H4 (cell line): ENCODE results near the gene LRRC8A. TPM values are rescaled to one million over a fixed set of nuclear protein-coding genes. Genes with fewer than 3 reads are reported as not detected.
"Not testable (repeated sequence)": the region's sequence is repeated elsewhere in the genome, so short reads cannot be mapped to it uniquely, and the experiment has no call there.

Experiments
- DNase-seq: peaks from one replicate; pipeline ENCODE4 v3.0.0-alpha.2; 2015; ENCODE audit warnings: low spot score
- total RNA-seq: library from RNA; depleted of rRNA; stranded (reverse); fragments of >200 nt; shearing (Covaris generic); gene quantifications from 2 replicates; pipeline ENCODE4 v1.2.3, GENCODE V29; 2014; rRNA removed

Gene LRRC8A
- total RNA-seq: 17.8 and 26.8 TPM in 2 replicates

DNA sequence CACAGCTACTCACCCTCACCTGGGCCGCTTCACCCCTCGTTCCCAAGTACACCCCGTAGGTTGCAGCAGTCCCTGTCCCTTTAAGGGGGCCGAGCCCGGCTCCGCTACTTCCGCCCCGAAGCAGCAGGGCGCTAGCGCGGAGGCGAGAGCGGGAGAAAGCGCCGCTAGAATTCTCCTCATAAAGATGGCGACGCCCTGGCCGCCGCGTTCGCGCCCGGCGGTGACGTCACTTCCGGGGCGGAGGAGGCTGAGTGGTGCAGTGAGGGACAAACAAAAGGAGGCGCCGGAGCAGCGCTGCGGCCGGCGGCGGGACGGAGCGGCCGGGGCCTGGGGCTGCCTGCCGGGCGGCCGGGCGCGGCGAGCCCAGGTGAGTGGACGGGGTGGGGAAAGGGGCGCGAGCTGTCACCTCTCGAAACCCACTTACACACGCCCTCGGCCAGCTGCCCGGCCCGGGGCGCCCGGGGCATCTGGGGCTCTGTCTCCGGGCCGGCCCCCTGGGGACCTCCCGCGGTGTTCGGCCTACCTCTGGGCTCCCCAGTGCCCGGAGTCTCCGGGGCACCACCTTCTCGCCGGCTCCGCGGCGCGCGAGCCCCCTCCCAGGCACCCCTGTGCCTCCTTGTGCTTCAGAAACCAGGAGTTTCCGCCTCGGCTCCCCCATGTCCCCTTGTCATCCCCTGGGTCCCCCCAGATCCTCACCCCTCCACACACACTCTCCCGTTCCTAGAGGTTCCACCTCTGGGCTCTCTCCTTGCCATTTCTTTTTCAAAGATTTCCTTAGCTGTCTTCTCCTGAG lies at the start of gene LRRC8A, which contains the start of gene KYAT1:
Gene LRRC8A (plus strand): TSS at position 250 of the 793 bp plus-strand sequence. CDS start 25,032 bp downstream, outside the sequence.
Gene KYAT1 (minus strand): TSS at position 67 of the 793 bp plus-strand sequence. CDS start 36,545 bp downstream, outside the sequence.
- DNase-seq: peak; percentile 93

GRCh38 chr9:128833696-128834095 lies 48.2 kb upstream of the LRRC8A start:
- DNase-seq: no peak

- DNase-seq: no peak
Observed at GRCh38 chr9:128835246-128836210, 46.4 kb upstream of the LRRC8A start.

- no peak for DNase-seq
Observed at GRCh38 chr9:128836509-128837145, 45.3 kb upstream of the LRRC8A start.

DNA sequence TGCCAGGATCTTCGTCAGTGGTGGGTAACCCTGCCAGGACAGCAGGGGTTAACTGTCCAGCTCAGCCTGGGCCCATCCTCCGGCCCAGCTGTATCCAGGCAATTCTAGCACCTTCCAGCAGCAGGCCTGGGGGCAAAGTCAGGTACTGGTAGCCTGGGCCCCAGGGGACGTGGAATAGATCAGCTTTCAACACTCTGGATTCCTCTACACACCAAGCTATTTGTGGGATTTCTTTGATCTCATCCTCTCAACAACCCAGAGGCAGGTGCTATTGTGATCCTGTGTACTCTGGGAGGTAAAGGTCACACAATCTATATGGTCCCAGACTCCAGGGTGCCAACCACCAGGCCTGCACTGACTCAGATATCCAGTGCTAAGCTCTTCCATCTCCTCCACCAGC lies 43.6 kb upstream of the LRRC8A start:
- no peak for DNase-seq

DNA sequence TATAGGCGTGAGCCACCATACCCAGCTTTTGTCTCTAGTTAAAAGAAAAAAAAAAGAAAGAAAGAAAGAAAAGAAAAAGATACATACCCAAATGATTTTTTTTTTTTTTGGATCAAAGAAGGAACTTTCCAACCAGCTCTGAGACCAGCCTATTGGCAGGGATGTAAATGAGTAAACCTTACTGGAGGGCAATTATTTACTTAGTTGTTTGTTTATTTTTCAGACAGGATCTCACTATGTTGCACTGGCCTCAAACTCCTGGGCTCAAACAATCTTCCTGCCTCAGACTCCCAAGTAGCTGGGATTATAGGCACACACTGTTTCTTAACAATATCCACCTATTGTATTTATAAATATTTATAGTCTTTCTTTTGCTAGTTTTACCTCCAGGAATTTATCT lies 41.4 kb upstream of the LRRC8A start:
- no peak for DNase-seq

DNA sequence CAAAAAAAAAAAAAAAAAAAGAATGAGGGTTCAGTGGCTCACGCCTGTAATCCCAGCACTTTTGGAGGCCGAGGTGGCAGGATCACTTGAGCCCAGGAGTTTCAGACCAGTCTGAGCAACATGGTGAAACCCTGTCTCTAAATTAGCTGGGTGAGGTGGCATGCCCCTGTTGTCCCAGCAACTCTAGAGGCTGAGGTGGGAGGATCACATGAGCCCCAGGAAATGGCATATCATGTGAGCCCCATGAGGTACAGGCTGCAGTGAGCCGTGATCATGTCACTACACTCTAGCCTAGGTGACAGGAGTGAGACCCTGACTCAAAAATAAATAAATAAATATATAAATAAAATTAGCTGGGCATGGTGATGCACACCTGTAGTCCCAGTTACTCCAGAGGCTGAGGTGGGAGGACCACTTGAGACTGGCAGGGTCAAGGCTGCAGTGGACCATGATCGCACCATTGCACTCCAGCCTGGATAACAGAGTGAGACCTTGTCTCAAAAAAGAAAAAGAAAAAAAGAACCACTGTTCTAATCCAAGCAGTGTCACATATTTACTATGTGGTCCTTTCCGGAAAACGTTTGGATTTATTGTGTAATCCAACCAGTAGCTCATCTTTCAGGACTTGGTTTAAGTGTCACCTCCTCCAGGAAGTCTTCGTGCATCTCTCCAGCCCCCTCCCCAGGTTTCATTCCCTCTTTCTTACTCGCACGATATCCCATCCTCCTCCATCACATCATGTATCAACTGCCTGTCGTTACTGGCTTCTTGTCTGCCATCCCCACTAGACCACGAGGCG lies 40.0 kb upstream of the LRRC8A start:
- no peak for DNase-seq

DNA sequence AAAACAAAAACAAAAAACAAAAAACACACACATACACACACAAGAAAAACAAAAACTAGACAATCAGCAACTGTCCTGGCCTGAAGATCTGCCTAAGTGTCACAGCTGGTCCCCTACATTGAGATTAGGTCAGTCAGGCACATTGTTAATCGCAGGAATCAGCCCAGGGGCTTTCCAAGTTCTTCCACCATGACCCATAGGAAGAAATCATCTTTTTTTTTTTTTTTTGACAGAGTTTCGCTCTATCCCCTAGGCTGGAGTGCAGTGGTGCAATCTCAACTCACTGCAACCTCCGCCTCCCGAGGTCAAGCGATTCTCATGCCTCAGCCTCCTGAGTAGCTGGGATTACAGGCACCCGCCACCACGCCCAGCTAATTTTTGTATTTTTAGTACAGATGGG lies 38.8 kb upstream of the LRRC8A start:
- DNase-seq: not testable (repeated sequence)

DNA sequence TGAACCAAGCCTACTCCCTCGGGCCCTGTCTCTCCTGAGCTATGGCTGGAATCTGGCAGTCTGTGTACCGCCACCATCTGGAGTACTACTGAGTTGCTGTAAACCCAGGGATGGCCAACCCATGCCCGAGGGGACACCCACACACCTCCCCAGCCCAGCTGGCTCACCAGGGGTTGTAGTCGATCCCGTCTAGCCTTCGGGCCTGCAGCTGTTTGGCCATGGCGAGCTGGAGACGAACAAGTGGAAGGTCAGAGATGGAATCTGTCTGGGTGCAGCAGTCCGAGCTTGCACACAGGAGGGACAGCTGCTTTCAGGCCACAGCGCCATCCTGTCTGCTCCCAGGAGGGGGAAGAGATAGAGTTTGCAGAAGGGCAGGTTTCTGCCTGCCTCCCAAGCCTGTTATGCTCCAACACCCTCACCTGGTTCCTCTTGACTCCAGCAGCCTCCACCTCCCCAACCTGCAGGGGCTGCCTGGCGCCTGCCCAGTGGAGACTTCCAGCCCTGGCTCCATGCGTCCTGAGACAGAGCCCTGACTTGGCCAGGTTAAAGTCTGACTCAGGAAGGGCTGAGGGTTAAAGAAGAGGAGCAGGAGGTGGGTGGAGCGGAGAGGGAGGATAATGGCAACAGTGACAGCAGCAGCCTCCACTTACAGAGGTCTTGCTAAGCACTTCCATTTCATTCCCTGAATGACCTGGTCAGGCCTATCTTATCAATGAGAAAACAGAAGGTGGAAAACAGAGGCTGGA lies 36.6 kb upstream of the LRRC8A start:
- DNase-seq: no peak

GRCh38 chr9:128846680-128847030 lies 35.3 kb upstream of the LRRC8A start:
- no peak for DNase-seq

- no peak for DNase-seq
Observed at GRCh38 chr9:128847803-128848202, 34.1 kb upstream of the LRRC8A start.

GRCh38 chr9:128851024-128851423 lies 30.9 kb upstream of the LRRC8A start:
- not testable (repeated sequence) for DNase-seq

DNA sequence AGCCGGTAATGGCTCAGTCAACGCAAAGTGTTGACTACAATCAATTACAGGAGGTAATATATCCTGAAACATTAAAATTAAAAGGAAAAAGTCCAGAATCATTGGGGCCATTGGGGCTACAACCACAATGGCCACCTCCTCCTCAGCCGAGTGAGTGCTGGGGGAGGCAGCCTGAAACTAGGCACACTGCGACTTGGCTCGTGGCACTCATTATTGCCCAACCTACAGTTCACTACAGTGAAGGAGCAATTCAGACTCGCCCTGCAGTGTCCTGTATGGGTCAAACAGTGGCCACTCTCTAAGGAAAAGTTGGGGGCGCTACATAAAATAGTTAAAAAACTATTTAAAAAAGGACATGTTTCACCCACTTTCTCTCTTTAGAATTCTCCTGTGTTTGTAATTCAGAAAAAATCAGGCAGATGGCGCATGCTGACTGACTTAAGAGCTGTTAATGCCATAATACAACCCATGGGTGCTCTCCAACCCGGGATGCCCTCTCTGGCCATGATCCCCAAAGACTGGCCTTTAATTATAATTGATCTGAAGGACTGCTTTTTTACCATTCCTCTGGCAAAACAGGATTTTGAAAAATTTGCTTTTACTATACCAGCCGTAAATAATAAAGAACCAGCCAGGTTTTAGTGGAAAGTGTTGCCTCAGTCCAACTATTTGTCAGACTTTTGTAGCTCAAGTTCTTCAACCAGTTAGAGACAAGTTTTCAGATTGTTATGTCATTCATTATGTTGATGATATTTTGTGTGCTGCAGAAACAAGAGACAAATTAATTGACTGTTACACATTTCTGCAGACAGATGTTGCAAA lies 29.9 kb upstream of the LRRC8A start:
- DNase-seq: not testable (repeated sequence)

DNA sequence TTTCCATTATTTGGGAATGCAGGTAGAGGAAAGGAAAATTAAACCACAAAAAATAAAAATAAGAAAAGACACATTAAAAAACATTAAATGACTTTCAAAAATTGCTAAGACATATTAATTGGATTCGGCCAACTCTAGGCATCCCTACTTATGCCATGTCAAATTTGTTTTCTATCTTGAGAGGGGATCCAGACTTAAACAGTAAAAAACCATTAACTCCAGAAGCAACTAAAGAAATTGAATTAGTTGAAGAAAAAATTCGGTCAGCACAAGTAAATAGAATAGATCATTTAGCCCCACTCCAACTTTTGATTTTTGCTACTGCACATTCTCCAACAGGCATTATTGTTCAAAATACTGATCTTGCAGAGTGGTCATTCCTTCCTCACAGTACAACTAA lies 29.3 kb upstream of the LRRC8A start:
- not testable (repeated sequence) for DNase-seq

- DNase-seq: not testable (repeated sequence)
Observed at GRCh38 chr9:128854454-128854853, 27.5 kb upstream of the LRRC8A start.

- not testable (repeated sequence) for DNase-seq
Observed at GRCh38 chr9:128858476-128858875, 23.5 kb upstream of the LRRC8A start.

DNA sequence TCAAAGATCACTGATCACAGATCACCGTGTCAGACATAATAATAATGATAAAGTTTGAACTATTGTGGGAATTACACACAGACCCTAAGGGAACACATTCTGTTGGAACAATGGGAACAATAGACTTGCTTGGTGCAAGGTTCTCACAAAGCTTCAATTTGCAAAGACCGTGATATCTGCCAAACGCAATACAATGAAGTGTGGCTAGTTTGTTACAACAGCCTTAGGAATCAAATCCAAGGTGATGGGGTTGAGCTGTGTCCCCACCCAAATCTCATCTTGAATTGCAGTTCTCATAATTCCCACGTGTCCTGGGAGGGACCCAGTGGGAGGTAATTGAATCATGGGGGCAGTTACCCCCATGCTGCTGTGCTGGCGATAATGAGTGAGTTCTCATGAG lies 21.0 kb upstream of the LRRC8A start:
- no peak for DNase-seq

- no peak for DNase-seq
Observed at GRCh38 chr9:128861501-128861900, 20.4 kb upstream of the LRRC8A start.

DNA sequence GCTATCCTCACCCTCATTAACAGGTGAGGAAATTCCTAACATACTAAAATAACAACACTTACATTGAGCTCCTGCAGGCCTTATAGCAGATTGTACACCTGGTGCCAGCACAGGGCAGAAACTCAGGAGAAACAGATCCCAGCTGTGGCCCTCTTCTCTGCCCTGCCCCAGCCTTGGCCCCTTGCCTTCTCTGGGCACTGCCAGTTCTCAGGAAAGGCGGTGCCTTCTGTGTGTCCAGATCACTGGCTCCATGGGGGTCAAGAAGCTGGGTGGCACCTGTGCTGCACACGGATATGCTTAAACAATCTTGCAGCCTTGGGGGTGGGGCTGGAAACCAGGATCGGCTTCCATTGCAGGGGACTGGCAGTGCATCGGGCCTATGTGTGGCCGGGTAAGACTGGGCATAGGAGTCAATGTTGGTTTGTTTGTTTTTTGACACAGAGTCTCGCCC lies 19.5 kb upstream of the LRRC8A start:
- no peak for DNase-seq
